SW480 (cell line): ENCODE data around the gene OSBP2.
"Not testable (repeated sequence)": the region's sequence is repeated elsewhere in the genome, so short reads cannot be mapped to it uniquely, and the experiment has no call there.

Experiments
- DNase-seq: peaks from one replicate; pipeline ENCODE4 v3.0.0-alpha.2; 2016; ENCODE audit warnings: low spot score

The OSBP2 gene

GRCh38 chr22:30763815-30764673 is 69.4 kb downstream of the OSBP2 start:
- DNase-seq, result peak; percentile 83

- DNase-seq, result no peak
Measured at GRCh38 chr22:30767661-30768060, 73.0 kb downstream of the OSBP2 start.

DNA sequence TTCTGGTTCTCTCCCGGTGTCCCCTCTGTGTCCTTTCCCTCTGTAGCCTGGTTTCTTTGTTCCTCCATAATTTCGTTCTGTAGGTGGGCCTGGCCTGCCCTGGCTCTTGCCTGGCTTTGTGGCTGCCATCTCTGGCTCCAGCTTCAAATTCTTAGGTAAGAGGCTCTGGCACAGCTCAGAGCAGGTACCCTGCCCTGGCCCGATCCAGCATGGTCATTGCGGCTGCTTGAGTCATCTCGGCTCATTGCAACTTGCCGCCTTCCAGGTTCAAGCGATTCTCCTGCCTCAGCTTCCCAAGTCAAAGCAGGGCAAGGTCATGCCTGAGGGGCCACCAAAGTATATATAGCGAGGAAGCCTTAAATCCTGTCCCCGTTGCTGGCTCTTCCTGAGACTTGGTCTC is 76.0 kb downstream of the OSBP2 start:
- no peak for DNase-seq

DNA sequence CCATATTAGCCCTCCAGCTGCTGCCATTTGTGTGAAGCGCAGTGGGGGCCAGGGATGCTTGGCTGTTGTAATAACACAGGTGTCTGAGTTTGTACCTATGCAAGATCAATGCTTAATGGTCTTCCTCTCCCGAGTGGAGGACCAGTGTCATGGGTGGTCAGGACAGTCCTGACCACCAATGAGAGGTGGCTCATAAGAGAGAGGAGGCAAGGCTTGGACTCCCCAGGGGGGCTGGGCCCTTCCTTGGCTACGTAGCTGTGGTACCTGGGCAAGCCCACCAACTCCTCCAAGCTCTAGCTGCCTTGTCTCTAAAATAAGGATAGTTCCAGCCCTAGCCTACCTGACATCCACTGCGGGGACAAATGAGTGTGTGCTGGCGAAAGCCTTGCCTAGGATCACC is 79.2 kb downstream of the OSBP2 start:
- no peak for DNase-seq

GRCh38 chr22:30774566-30774965 is 79.9 kb downstream of the OSBP2 start:
- no peak for DNase-seq

GRCh38 chr22:30776476-30776875 is 81.8 kb downstream of the OSBP2 start:
- DNase-seq, result no peak

GRCh38 chr22:30777146-30777545 is 82.5 kb downstream of the OSBP2 start:
- DNase-seq, result not testable (repeated sequence)

DNA sequence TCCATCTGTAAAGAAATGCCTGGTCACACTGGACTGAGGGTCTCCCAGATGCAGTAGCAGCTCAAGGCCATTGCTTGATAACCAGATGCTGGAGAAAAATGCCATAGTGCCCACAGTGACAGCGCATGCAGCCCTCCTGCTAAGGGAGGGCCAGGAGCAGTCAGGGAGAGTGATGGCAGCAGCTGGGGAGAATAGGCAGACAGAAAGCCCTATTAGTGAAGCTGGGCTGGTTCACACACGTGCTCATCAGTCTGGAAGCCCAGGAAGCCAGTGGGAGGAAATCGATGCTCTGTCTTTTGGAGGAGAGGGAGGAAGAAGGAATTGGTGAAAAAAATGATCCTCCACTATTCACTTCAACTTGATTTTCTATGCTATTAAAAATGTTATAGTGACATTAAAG is 82.9 kb downstream of the OSBP2 start:
- no peak for DNase-seq

GRCh38 chr22:30778261-30778660 is 83.6 kb downstream of the OSBP2 start:
- no peak for DNase-seq

DNA sequence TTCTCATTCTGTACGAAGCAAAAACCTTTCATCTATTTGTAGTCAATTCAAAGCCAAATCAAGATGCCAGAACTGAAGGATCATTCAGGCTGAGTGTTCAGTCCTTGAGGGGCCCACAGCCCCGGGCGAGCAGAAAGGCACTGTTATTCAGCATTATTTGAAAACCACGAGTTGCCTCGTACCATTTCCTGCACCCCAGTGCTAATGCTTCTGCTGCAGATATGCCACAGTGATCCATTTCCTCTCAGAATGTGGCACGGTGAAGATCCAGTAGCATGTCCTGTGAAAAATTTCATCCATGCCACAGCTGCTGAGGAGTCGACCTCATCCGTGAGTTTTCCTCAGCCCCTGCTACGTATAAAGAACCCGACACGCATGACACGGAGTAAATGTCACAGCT is 85.4 kb downstream of the OSBP2 start:
- no peak for DNase-seq

GRCh38 chr22:30781271-30781875 is 86.7 kb downstream of the OSBP2 start:
- DNase-seq, result no peak

GRCh38 chr22:30782613-30783012 is 87.9 kb downstream of the OSBP2 start:
- no peak for DNase-seq

DNA sequence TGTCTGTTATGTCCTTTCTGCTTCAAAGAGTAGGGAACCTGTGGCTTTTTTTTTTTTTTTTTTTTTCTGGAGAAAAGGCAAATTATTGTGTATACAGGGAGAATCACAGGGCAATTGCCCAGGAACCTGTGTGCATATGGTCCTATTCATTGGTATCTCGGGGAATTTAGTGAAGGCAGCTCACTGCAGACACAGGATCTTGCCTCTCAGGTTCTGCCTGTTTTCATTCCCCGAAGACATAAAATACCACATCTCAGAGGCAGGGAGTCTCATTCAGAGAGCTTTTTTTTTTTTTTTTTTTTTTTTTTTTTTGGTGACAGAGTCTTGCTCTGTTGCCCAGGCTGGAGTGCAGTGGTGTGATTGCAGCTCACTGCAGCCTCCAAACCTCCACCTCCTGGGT is 88.3 kb downstream of the OSBP2 start:
- no peak for DNase-seq

- no peak for DNase-seq
Measured at GRCh38 chr22:30785527-30785926, 90.9 kb downstream of the OSBP2 start.

DNA sequence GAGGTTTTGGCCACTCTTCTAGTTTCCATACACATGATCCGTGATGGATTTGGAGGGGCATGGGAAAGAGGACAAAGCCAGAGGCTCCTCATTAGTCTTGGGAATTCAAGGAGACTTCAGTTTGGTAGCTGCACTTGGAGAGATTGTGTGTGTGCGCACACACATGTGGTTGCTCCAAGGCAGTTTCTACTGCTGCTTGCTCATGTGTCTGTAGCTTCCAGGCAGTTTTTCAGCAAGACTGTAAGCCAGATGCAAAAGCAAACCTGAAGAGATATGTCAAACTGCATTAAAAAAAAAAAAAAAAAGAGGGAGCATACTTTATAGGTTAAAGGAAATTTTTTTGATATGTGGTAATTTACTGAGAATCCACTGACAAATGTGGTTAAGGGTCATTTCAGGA is 95.7 kb downstream of the OSBP2 start:
- DNase-seq, result no peak

DNA sequence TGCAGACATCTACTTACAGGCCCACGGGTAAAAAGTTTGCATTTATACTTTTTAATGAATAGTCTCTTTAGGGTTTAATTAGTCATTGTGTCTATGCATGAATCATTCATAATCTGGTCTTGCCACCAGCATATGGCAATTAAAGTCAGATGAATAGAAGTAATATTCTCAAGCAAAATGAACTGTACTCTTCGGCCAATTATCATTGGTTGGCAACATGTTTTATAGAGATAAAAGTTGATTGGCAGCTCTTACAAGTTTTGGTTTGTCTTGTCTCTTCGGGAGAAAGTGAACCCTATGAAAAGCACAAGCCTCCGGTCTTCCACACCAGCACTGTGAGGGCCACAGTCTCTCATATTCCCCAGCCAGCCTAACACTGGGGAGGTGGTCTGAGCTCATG is 97.8 kb downstream of the OSBP2 start:
- no peak for DNase-seq

DNA sequence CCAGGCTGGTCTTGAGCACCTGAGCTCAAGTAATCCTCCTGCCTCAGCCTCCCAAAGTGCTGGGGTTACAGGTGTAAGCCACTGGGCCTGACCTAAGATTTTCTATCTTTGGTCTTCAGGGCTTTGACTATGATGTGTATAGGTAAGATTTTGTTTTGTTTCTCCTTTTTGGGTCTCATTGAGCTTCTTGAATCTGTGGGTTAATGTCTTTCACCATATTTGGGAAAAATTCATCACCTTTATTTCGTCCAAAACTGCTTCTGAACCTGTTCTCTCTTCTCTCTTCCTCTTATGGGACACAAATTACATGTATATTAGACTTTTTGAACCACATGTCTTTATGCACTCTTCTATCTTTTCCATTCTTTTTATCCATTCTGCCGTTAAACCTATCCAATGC is 100.4 kb downstream of the OSBP2 start:
- DNase-seq, result no peak

- no peak for DNase-seq
Measured at GRCh38 chr22:30801695-30802094, 107.0 kb downstream of the OSBP2 start.

- DNase-seq, result peak; percentile 88
Measured at GRCh38 chr22:30802202-30803166, 107.8 kb downstream of the OSBP2 start.

DNA sequence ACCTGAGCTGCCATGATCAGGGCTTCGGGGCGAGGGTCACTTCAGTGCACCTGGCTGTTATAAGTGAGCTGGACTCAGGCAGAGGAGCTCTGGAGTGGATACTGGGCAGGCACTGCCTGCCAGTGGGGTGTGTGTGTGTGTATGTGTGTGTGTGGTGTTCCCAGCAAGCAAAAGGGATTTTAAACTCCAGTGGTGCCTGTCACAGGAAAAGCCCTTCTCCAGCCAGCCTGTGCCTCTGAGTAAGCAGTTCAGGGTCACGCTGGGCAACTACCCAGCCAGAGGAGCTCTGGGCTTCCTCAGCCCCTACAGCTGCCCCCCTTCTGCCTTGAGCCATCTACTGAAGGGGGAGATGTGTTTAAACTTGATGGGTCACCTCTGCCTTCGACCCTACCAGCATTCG is 109.0 kb downstream of the OSBP2 start:
- DNase-seq, result no peak

- DNase-seq, result no peak
Measured at GRCh38 chr22:30804626-30805025, 110.0 kb downstream of the OSBP2 start.

DNA sequence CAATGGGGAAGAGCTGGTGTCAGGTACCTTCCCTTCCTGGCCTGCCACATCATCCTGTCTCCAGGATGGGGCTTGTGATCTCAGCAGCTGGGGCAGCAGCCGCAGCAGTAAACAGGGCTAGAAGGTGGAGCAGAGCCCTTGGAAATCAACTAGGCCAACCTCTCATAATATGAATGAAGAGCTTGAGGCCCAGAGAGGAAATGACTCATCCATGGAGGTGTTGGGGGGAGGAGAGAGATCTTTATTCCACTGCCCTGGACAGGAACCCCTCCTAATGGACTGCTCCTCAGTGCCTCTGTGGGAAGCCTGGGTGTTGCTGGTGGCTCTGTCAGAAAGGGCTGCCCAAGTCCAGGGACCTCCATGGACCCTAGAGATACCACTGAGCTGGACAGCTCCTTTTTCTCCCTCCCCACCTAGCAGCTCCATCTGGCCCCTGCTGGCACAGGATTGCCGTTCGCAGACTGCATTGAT is 111.8 kb downstream of the OSBP2 start:
- DNase-seq, result peak; percentile 92
